HepG2 (cell line): ENCODE measurements around the gene SNF8. TPM values are rescaled to one million over a fixed set of nuclear protein-coding genes. Genes with fewer than 3 reads are reported as not detected.

Experiments
- ARNT2 ChIP-seq: sonication (generic); formaldehyde crosslinking; IDR thresholded peaks from 2 replicates; pipeline ENCODE4 v1.8.0; 2022; ENCODE audit warnings: mild to moderate bottlenecking, low read depth, missing genetic modification reagents, moderate library complexity
- BCL3 ChIP-seq: sonication (generic); formaldehyde crosslinking; IDR thresholded peaks from 2 replicates; pipeline ENCODE4 v1.5.1; 2020; ENCODE audit warnings: mild to moderate bottlenecking, missing genetic modification reagents, moderate library complexity
- MXI1 ChIP-seq: IDR thresholded peaks from 3 replicates; pipeline ENCODE4 v1.6.1; 2012; ENCODE audit warnings: low read depth, low read length, inconsistent platforms, borderline replicate concordance
- PRPF4 ChIP-seq: fragments of 200-400 bp; formaldehyde crosslinking; IDR thresholded peaks from 2 replicates; pipeline ENCODE4 v1.6.1; 2016; ENCODE audit warnings: low read length, low read depth; ENCODE audit not compliant: poor library complexity, severe bottlenecking
- SOX5 ChIP-seq: IDR thresholded peaks from 2 replicates; pipeline ENCODE4 v1.6.1; 2016; ENCODE audit warnings: borderline replicate concordance
- ZNF317 ChIP-seq: sonication (generic); formaldehyde crosslinking; IDR thresholded peaks from 2 replicates; pipeline ENCODE4 v1.5.0; 2020; ENCODE audit warnings: mild to moderate bottlenecking, missing genetic modification reagents
- ZNF350 ChIP-seq: sonication (generic); formaldehyde crosslinking; IDR thresholded peaks from 2 replicates; pipeline ENCODE4 v1.4.0; 2020; ENCODE audit warnings: mild to moderate bottlenecking, low read depth, missing genetic modification reagents, borderline replicate concordance
- ZNF670 ChIP-seq: sonication (generic); formaldehyde crosslinking; IDR thresholded peaks from 2 replicates; pipeline ENCODE4 v1.8.0; 2022; ENCODE audit warnings: mild to moderate bottlenecking, missing genetic modification reagents, borderline replicate concordance
- polyA plus RNA-seq, 8 experiments: library from polyadenylated mRNA; depleted of rRNA in 3 of 8; stranded (reverse) in 7 of 8; unstranded in 1 of 8; fragments of >200 nt; fragmentation: Illumina TruSeq in 4 of 8; extraction: Trizol in 4 of 8; gene quantifications; 2 replicates each; pipeline versions ENCODE4 v1.2.1 to v1.2.3, GENCODE V29; 2011 to 2016; ENCODE audit warnings: low read depth in 4 of 8, missing spikeins in 1 of 8, mixed read lengths in 1 of 8; ENCODE audit not compliant: insufficient read depth in 1 of 8
- total RNA-seq, 5 experiments: library from RNA; depleted of rRNA; stranded (reverse); fragments of >200 nt; fragmentation: Illumina TruSeq; extraction: Trizol; gene quantifications; 2 replicates each; pipeline ENCODE4 v1.2.3, GENCODE V29; 2016; ENCODE audit warnings: low read depth in 1 of 5
- TF ChIP-seq, protein P1 (sequence below): sonication (generic); formaldehyde crosslinking; IDR thresholded peaks from 2 replicates; pipeline ENCODE4 v1.4.0; 2020; ENCODE audit warnings: missing genetic modification reagents, borderline replicate concordance
- TF ChIP-seq, protein P2 (sequence below): sonication (generic); formaldehyde crosslinking; IDR thresholded peaks from 2 replicates; pipeline ENCODE4 v1.4.0; 2020; ENCODE audit warnings: mild to moderate bottlenecking, missing genetic modification reagents

The SNF8 gene
- total and polyA plus RNA-seq, 2 of the 13 experiments (the other 11 are each of a cell fraction or from before 2014, with no cell fraction given), result 114 to 153 TPM

DNA sequence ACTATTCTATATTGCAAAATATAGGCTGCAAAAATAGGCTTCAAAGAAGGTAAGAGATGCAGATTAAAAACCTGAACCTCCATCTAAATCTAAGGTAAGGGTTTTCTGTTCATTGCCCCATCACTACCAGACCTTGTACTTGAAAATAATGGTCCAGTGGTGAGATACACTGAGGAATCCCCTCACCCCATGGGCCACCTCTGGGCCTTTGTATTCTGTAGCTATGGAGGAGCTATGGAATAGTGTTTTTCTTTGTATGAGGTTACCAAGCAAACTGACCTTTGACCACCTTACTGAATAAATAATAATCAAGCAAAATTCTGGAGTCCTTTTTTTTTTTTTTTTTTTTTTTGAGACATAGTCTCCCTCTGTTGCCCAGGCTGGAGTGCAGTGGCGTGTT, 41.2 kb downstream of the SNF8 start (continued):
- TF ChIP-seq BCL3 (no peak), ZNF350 (CRISPR knock-in tag) (no peak), PRPF4 (no peak), MXI1 (peak; percentile 19; the same call in 1 of the 3 replicates), ARNT2 (CRISPR knock-in tag) (no peak), SOX5 (CRISPR knock-in tag) (no peak), ZNF317 (no peak), ZNF670 (no peak)
- TF ChIP-seq, protein P1, sequence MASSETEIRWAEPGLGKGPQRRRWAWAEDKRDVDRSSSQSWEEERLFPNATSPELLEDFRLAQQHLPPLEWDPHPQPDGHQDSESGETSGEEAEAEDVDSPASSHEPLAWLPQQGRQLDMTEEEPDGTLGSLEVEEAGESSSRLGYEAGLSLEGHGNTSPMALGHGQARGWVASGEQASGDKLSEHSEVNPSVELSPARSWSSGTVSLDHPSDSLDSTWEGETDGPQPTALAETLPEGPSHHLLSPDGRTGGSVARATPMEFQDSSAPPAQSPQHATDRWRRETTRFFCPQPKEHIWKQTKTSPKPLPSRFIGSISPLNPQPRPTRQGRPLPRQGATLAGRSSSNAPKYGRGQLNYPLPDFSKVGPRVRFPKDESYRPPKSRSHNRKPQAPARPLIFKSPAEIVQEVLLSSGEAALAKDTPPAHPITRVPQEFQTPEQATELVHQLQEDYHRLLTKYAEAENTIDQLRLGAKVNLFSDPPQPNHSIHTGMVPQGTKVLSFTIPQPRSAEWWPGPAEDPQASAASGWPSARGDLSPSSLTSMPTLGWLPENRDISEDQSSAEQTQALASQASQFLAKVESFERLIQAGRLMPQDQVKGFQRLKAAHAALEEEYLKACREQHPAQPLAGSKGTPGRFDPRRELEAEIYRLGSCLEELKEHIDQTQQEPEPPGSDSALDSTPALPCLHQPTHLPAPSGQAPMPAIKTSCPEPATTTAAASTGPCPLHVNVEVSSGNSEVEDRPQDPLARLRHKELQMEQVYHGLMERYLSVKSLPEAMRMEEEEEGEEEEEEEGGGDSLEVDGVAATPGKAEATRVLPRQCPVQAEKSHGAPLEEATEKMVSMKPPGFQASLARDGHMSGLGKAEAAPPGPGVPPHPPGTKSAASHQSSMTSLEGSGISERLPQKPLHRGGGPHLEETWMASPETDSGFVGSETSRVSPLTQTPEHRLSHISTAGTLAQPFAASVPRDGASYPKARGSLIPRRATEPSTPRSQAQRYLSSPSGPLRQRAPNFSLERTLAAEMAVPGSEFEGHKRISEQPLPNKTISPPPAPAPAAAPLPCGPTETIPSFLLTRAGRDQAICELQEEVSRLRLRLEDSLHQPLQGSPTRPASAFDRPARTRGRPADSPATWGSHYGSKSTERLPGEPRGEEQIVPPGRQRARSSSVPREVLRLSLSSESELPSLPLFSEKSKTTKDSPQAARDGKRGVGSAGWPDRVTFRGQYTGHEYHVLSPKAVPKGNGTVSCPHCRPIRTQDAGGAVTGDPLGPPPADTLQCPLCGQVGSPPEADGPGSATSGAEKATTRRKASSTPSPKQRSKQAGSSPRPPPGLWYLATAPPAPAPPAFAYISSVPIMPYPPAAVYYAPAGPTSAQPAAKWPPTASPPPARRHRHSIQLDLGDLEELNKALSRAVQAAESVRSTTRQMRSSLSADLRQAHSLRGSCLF, result no peak
- TF ChIP-seq, protein P2, sequence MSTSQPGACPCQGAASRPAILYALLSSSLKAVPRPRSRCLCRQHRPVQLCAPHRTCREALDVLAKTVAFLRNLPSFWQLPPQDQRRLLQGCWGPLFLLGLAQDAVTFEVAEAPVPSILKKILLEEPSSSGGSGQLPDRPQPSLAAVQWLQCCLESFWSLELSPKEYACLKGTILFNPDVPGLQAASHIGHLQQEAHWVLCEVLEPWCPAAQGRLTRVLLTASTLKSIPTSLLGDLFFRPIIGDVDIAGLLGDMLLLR (CRISPR knock-in tag), result no peak
